Hepatocyte (in vitro differentiated cells): Measurements from ENCODE around the gene SMCR8. TPM values are rescaled to one million over a fixed set of nuclear protein-coding genes. Genes with fewer than 3 reads are reported as not detected.

Experiments used
- DNase-seq: peaks from one replicate; pipeline ENCODE4 v3.0.0-alpha.2; 2016; ENCODE audit warnings: low spot score
- H2AFZ ChIP-seq: fragments of 200-600 bp; sonication (generic); 2 replicates; pipeline ENCODE4 v1.6.0; 2016; ENCODE audit warnings: antibody characterized with exemption, mild to moderate bottlenecking
- H3K27ac ChIP-seq: fragments of 200-600 bp; sonication (generic); 2 replicates; pipeline ENCODE4 v1.5.1; 2016; ENCODE audit warnings: mild to moderate bottlenecking
- H3K27me3 ChIP-seq: fragments of 200-600 bp; sonication (generic); 2 replicates; pipeline ENCODE4 v1.6.1; 2016
- H3K36me3 ChIP-seq: fragments of 200-600 bp; sonication (generic); replicated peaks from 2 replicates; pipeline ENCODE4 v1.5.1; 2016; ENCODE audit warnings: low read depth; ENCODE audit not compliant: insufficient read depth
- H3K4me1 ChIP-seq: fragments of 200-600 bp; sonication (generic); 2 replicates; pipeline ENCODE4 v1.5.1; 2016; ENCODE audit warnings: mild to moderate bottlenecking, moderate library complexity; ENCODE audit not compliant: insufficient read depth
- H3K4me2 ChIP-seq: fragments of 200-600 bp; sonication (generic); 2 replicates; pipeline ENCODE4 v1.6.0; 2016
- H3K4me3 ChIP-seq: fragments of 200-600 bp; sonication (generic); 2 replicates; pipeline ENCODE4 v1.5.1; 2016; ENCODE audit warnings: mild to moderate bottlenecking
- H3K79me2 ChIP-seq: fragments of 200-600 bp; sonication (generic); 2 replicates; pipeline ENCODE4 v1.6.0; 2017; ENCODE audit warnings: mild to moderate bottlenecking
- H3K9me2 ChIP-seq: fragments of 200-600 bp; sonication (generic); replicated peaks from 2 replicates; pipeline ENCODE4 v1.6.0; 2017; ENCODE audit warnings: mild to moderate bottlenecking; ENCODE audit not compliant: insufficient read depth
- H3K9me3 ChIP-seq: fragments of 200-600 bp; sonication (generic); 2 replicates; pipeline ENCODE4 v1.5.1; 2016; ENCODE audit warnings: low read depth, mild to moderate bottlenecking
- H4K20me1 ChIP-seq: fragments of 200-600 bp; sonication (generic); 2 replicates; pipeline ENCODE4 v1.6.0; 2016; ENCODE audit warnings: mild to moderate bottlenecking; ENCODE audit not compliant: insufficient read depth, poor library complexity, severe bottlenecking
- CTCF ChIP-seq: fragments of 200-600 bp; sonication (generic); IDR thresholded peaks from 2 replicates; pipeline ENCODE4 v1.5.1; 2016; ENCODE audit warnings: antibody characterized with exemption, mild to moderate bottlenecking; ENCODE audit not compliant: poor library complexity
- EZH2 ChIP-seq: fragments of 200-600 bp; sonication (generic); IDR thresholded peaks from 2 replicates; pipeline ENCODE4 v1.6.1; 2016; ENCODE audit warnings: antibody characterized with exemption, mild to moderate bottlenecking, borderline replicate concordance
- EZH2phosphoT487 ChIP-seq: fragments of 200-600 bp; sonication (generic); IDR thresholded peaks from one replicate; pipeline ENCODE4 v1.6.1; 2018; ENCODE audit warnings: antibody characterized with exemption, mild to moderate bottlenecking, low read depth, moderate library complexity; ENCODE audit not compliant: unreplicated experiment, severe bottlenecking
- WGBS: methylation state at CpG from one replicate; pipeline ENCODE4 v1.1.6; 2016; ENCODE audit warnings: low lambda C conversion rate; ENCODE audit errors: missing lambda C conversion rate; 5-methylcytosine and 5-hydroxymethylcytosine counted together
- polyA plus RNA-seq: library from polyadenylated mRNA; unstranded; fragments of >200 nt; fragmentation: Nextera tagmentation; extraction: Ambion mirVana; gene quantifications from 2 replicates; pipeline ENCODE4 v1.2.1, GENCODE V29; 2016
- total RNA-seq: library from RNA; depleted of rRNA; stranded (reverse); fragments of >200 nt; gene quantifications from 2 replicates; pipeline ENCODE4 v1.2.3, GENCODE V29; 2014

The SMCR8 gene
- total and polyA plus RNA-seq, 2 experiments from 2014 or later: 3.8 to 17.7 TPM

GRCh38 chr17:18324140-18325050 is 9.3 kb downstream of the SMCR8 start:
- Histone ChIP-seq H3K9me3 (no peaks in the 10 kb centered on the region), H3K4me3 (no peak overlapping the region), H3K27me3 (no peaks in the 10 kb centered on the region), H4K20me1 (peaks cover 13% of the 10 kb centered on the region), H3K9me2 (no peaks in the 10 kb centered on the region), H2AFZ (no peak overlapping the region), H3K27ac (no peak overlapping the region), H3K79me2 (peaks cover 18% of the 10 kb centered on the region), H3K4me1 (peaks cover 8% of the 10 kb centered on the region), H3K36me3 (no peaks in the 10 kb centered on the region), H3K4me2 (no peak overlapping the region)
- DNase-seq: no peak
- no peak for TF ChIP-seq EZH2
- TF ChIP-seq CTCF: no peak
- TF ChIP-seq EZH2phosphoT487: no peak
- WGBS: 97% methylated on average over 27 of the region's 27 CpGs

DNA sequence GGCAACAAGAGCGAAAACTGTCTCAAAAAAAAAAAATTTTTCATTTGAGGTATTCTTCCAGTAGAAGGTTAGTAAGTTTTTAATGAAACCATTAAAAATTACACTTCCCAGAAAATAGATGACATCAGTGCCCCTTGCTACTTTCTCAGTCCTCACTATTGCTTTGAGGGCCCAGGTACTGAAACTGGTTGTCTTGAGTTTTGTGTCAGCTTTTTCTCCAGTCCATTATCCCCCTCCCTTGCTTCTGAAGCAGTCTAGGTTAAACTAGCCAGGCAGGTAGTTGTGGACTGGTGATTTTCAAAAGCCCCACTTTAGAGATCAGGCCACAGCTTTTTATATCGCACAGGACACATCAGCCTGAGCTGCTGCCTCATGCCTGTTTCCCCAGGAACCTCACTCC is 10.9 kb downstream of the SMCR8 start:
- Histone ChIP-seq H3K36me3 (no peaks in the 10 kb centered on the region), H3K4me2 (no peak overlapping the region)
- no peak for DNase-seq

GRCh38 chr17:18326572-18326971 is 11.5 kb downstream of the SMCR8 start:
- 98% methylated on average over 6 of the region's 6 CpGs for WGBS
- Histone ChIP-seq H3K79me2 (no peaks in the 10 kb centered on the region), H3K36me3 (no peaks in the 10 kb centered on the region), H3K27me3 (no peaks in the 10 kb centered on the region), H3K27ac (no peak overlapping the region), H4K20me1 (no peaks in the 10 kb centered on the region), H3K9me2 (no peaks in the 10 kb centered on the region), H3K4me3 (no peak overlapping the region), H3K4me2 (no peak overlapping the region), H3K4me1 (no peaks in the 10 kb centered on the region), H2AFZ (no peak overlapping the region), H3K9me3 (no peaks in the 10 kb centered on the region)
- TF ChIP-seq EZH2 (no peak), CTCF (no peak)
- no peak for DNase-seq

More for the DNA sequence above, 10.9 kb downstream of the SMCR8 start:
- H3K27ac ChIP-seq: no peak overlapping the region
- TF ChIP-seq EZH2phosphoT487 (no peak), EZH2 (no peak), CTCF (no peak)
- H3K79me2 ChIP-seq: peaks cover 3% of the 10 kb centered on the region
- H4K20me1 ChIP-seq: no peaks in the 10 kb centered on the region
- no peak overlapping the region for H2AFZ ChIP-seq
- H3K4me1 ChIP-seq: no peaks in the 10 kb centered on the region
- WGBS: 100% methylated on average over 2 of the region's 2 CpGs
- no peaks in the 10 kb centered on the region for H3K9me3 ChIP-seq
- no peaks in the 10 kb centered on the region for H3K9me2 ChIP-seq
- no peak overlapping the region for H3K4me3 ChIP-seq
- H3K27me3 ChIP-seq: no peaks in the 10 kb centered on the region
